ENCODE results near the gene XAB2.

GRCh38 chr19:7623725-7624603 is 5.4 kb downstream of the XAB2 start:
- TF ChIP-seq, protein P1, sequence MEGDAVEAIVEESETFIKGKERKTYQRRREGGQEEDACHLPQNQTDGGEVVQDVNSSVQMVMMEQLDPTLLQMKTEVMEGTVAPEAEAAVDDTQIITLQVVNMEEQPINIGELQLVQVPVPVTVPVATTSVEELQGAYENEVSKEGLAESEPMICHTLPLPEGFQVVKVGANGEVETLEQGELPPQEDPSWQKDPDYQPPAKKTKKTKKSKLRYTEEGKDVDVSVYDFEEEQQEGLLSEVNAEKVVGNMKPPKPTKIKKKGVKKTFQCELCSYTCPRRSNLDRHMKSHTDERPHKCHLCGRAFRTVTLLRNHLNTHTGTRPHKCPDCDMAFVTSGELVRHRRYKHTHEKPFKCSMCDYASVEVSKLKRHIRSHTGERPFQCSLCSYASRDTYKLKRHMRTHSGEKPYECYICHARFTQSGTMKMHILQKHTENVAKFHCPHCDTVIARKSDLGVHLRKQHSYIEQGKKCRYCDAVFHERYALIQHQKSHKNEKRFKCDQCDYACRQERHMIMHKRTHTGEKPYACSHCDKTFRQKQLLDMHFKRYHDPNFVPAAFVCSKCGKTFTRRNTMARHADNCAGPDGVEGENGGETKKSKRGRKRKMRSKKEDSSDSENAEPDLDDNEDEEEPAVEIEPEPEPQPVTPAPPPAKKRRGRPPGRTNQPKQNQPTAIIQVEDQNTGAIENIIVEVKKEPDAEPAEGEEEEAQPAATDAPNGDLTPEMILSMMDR (IDR thresholded peaks at IDR 0.05), result no peak
- TF ChIP-seq POLR2A (IDR thresholded peaks at IDR 0.05), result no peak

Data from thyroid gland (tissue), 4 donors.